ENCODE measurements around the gene ZC3HAV1.
A peak's percentile ranks its signal among the peaks of the same experiment; 100 is the strongest.
"Not testable (repeated sequence)": the region's sequence is repeated elsewhere in the genome, so short reads cannot be mapped to it uniquely, and the experiment has no call there.

The ZC3HAV1 gene

GRCh38 chr7:139109188-139109982 lies at the start of gene ZC3HAV1:
Gene ZC3HAV1 (minus strand): TSS chr7:139109720. CDS start chr7:139109331, 389 bp downstream.
- no peaks in the 10 kb centered on the region for H3K27me3 Mint-ChIP-seq
- H3K27ac Mint-ChIP-seq = peak within 1 kb of the TSS; percentile 97
- peak within 1 kb of the TSS; percentile 98 for H3K4me3 Mint-ChIP-seq
- peaks cover 46% of the 10 kb centered on the region for H3K36me3 Mint-ChIP-seq (ENCODE audit: low read depth)
- peaks cover 4% of the 10 kb centered on the region for H3K9me3 Mint-ChIP-seq
- peak; percentile 88 for DNase-seq
- peaks cover 31% of the 10 kb centered on the region for H3K4me1 Mint-ChIP-seq (ENCODE audit: low read depth)

DNA sequence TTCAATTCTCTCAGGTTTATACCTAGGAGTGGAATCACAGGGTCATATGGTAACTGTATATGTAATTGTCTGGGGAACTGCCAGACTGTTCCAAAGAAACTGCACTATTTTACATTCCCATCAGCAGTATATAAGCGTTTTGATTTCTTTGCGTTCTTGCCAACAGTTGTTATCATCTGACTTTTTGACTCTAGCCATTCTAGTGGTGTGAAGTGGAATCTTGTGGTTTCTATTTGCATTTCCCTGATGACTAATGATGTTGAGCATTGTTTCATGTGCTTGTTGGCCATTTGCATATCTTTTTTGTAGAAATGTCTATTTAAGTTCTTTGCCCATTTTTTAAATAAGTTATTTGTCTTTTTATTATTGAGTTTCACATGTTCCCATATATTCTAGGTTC lies 44.3 kb upstream of the ZC3HAV1 start:
- H3K4me3 Mint-ChIP-seq = no peak overlapping the region
- no peaks in the 10 kb centered on the region for H3K27me3 Mint-ChIP-seq
- no peak for DNase-seq
- H3K36me3 Mint-ChIP-seq (ENCODE audit: low read depth) = peaks cover 10% of the 10 kb centered on the region
- H3K9me3 Mint-ChIP-seq = no peaks in the 10 kb centered on the region
- no peak overlapping the region for H3K27ac Mint-ChIP-seq
- peaks cover 11% of the 10 kb centered on the region for H3K4me1 Mint-ChIP-seq (ENCODE audit: low read depth)

GRCh38 chr7:139152149-139152548 lies 42.6 kb upstream of the ZC3HAV1 start:
- Mint-ChIP-seq H3K27me3 (no peaks in the 10 kb centered on the region), H3K36me3 (ENCODE audit: low read depth) (peaks cover 15% of the 10 kb centered on the region), H3K9me3 (no peaks in the 10 kb centered on the region), H3K4me3 (no peak overlapping the region), H3K4me1 (ENCODE audit: low read depth) (peaks cover 11% of the 10 kb centered on the region), H3K27ac (no peak overlapping the region)
- DNase-seq = no peak

GRCh38 chr7:139139150-139139549 lies 29.6 kb upstream of the ZC3HAV1 start:
- H3K36me3 Mint-ChIP-seq (ENCODE audit: low read depth) = peaks cover 30% of the 10 kb centered on the region
- H3K4me1 Mint-ChIP-seq (ENCODE audit: low read depth) = peaks cover 7% of the 10 kb centered on the region
- no peaks in the 10 kb centered on the region for H3K27me3 Mint-ChIP-seq
- DNase-seq = no peak
- H3K4me3 Mint-ChIP-seq = no peak overlapping the region
- no peak overlapping the region for H3K27ac Mint-ChIP-seq
- H3K9me3 Mint-ChIP-seq = no peaks in the 10 kb centered on the region

- H3K27ac Mint-ChIP-seq = peak overlapping the region; percentile 72
- peaks cover 15% of the 10 kb centered on the region for H3K36me3 Mint-ChIP-seq (ENCODE audit: low read depth)
- H3K27me3 Mint-ChIP-seq = no peaks in the 10 kb centered on the region
- peak overlapping the region; percentile 79 for H3K4me3 Mint-ChIP-seq
- no peaks in the 10 kb centered on the region for H3K9me3 Mint-ChIP-seq
- DNase-seq = peak; percentile 93
- peaks cover 25% of the 10 kb centered on the region for H3K4me1 Mint-ChIP-seq (ENCODE audit: low read depth)
Observed at GRCh38 chr7:139133335-139134139, 24.0 kb upstream of the ZC3HAV1 start.

DNA sequence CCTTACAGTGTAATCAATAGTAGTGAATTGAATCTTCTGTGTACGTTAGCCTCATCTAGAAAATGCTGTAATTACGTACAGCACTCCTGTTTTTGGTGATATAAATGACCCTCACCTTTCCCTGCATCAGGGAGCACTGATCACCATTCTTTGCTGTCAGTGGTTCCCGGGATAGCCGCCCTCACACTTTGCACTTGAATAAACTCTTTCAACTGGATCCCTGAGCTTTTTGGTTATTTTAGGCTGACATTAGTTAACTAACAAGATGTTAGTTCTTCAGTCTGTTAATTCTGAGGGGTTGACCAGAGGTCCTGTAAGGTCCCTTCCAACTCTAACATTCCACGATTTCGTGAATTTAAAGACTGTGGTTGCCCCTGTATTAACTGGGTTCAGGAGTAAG lies 23.4 kb upstream of the ZC3HAV1 start:
- Mint-ChIP-seq H3K27ac (no peak overlapping the region), H3K4me3 (peak overlapping the region; percentile 79), H3K36me3 (ENCODE audit: low read depth) (peaks cover 14% of the 10 kb centered on the region), H3K4me1 (ENCODE audit: low read depth) (peaks cover 25% of the 10 kb centered on the region), H3K27me3 (no peaks in the 10 kb centered on the region), H3K9me3 (no peaks in the 10 kb centered on the region)
- no peak for DNase-seq

- peaks cover 37% of the 10 kb centered on the region for H3K4me1 Mint-ChIP-seq (ENCODE audit: low read depth)
- peaks cover 12% of the 10 kb centered on the region for H3K36me3 Mint-ChIP-seq (ENCODE audit: low read depth)
- no peak overlapping the region for H3K4me3 Mint-ChIP-seq
- no peaks in the 10 kb centered on the region for H3K9me3 Mint-ChIP-seq
- no peak overlapping the region for H3K27ac Mint-ChIP-seq
- H3K27me3 Mint-ChIP-seq = no peaks in the 10 kb centered on the region
- no peak for DNase-seq
Observed at GRCh38 chr7:139131601-139132041, 22.1 kb upstream of the ZC3HAV1 start.

GRCh38 chr7:139129814-139130213 lies 20.3 kb upstream of the ZC3HAV1 start:
- H3K4me3 Mint-ChIP-seq; H3K27me3 Mint-ChIP-seq; H3K27ac Mint-ChIP-seq; H3K9me3 Mint-ChIP-seq; H3K36me3 Mint-ChIP-seq (ENCODE audit: low read depth); DNase-seq: not testable (repeated sequence)
- H3K4me1 Mint-ChIP-seq (ENCODE audit: low read depth) = peaks cover 47% of the 10 kb centered on the region

DNA sequence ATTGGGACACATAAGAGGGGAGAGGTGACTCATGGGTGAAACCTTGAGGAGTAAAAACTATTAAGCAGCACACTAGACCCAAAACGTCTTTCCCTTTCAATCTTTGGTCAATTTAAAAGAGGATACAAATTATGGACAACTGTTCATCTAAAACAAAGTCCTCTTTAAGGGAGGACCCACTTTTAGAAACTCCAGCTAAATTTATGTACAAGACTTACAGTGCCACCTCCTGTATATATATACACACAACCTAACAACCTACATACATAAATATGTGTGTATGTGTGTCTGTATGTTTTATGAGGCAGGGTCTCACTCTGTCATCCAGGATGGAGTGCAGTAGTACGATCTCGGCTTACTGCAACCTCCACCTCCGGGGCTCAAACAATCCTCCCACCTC lies 18.1 kb upstream of the ZC3HAV1 start:
- H3K27ac Mint-ChIP-seq = no peak overlapping the region
- H3K4me1 Mint-ChIP-seq (ENCODE audit: low read depth) = peaks cover 45% of the 10 kb centered on the region
- no peaks in the 10 kb centered on the region for H3K36me3 Mint-ChIP-seq (ENCODE audit: low read depth)
- no peak overlapping the region for H3K4me3 Mint-ChIP-seq
- H3K27me3 Mint-ChIP-seq = no peaks in the 10 kb centered on the region
- H3K9me3 Mint-ChIP-seq = no peaks in the 10 kb centered on the region
- no peak for DNase-seq

DNA sequence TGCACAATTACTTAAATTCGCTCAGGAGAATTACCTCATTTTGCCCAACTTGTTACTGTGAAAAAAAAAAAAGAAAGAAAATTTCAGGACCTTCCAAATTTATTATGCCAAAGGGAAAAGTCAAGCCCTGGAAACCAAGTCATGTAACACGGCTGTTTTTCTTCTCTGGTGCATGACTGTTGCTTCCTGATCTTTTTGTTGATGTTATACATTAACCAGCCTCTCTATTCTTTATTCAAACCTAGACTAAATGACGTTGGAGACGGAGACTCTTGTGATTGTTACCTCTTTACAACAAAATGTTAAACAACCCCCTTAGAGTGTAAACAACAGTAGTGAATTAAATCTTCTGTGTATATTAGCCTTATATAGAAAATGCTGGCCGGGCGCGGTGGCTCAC lies 16.1 kb upstream of the ZC3HAV1 start:
- Mint-ChIP-seq H3K4me3 (no peak overlapping the region), H3K27me3 (no peaks in the 10 kb centered on the region), H3K27ac (no peak overlapping the region)

GRCh38 chr7:139124995-139125394 lies 15.5 kb upstream of the ZC3HAV1 start:
- H3K4me1 Mint-ChIP-seq (ENCODE audit: low read depth) = peaks cover 41% of the 10 kb centered on the region
- H3K4me3 Mint-ChIP-seq; H3K36me3 Mint-ChIP-seq (ENCODE audit: low read depth); H3K9me3 Mint-ChIP-seq; H3K27me3 Mint-ChIP-seq; H3K27ac Mint-ChIP-seq; DNase-seq: not testable (repeated sequence)

More for the DNA sequence above, 16.1 kb upstream of the ZC3HAV1 start:
- Mint-ChIP-seq H3K36me3 (ENCODE audit: low read depth) (no peaks in the 10 kb centered on the region), H3K4me1 (ENCODE audit: low read depth) (peaks cover 41% of the 10 kb centered on the region), H3K9me3 (no peaks in the 10 kb centered on the region)
- DNase-seq = no peak

GRCh38 chr7:139124084-139124914 lies 14.8 kb upstream of the ZC3HAV1 start:
- H3K4me1 Mint-ChIP-seq (ENCODE audit: low read depth) = peaks cover 44% of the 10 kb centered on the region
- no peaks in the 10 kb centered on the region for H3K9me3 Mint-ChIP-seq
- H3K27ac Mint-ChIP-seq = peak overlapping the region; percentile 66
- no peak overlapping the region for H3K4me3 Mint-ChIP-seq
- H3K36me3 Mint-ChIP-seq (ENCODE audit: low read depth) = no peaks in the 10 kb centered on the region
- no peak for DNase-seq
- H3K27me3 Mint-ChIP-seq = no peaks in the 10 kb centered on the region

GRCh38 chr7:139119486-139119849 lies 9.9 kb upstream of the ZC3HAV1 start:
- H3K4me3 Mint-ChIP-seq = peak overlapping the region; percentile 41
- H3K36me3 Mint-ChIP-seq (ENCODE audit: low read depth) = no peaks in the 10 kb centered on the region
- no peak for DNase-seq
- peak overlapping the region; percentile 77 for H3K27ac Mint-ChIP-seq
- no peaks in the 10 kb centered on the region for H3K27me3 Mint-ChIP-seq
- H3K9me3 Mint-ChIP-seq = no peaks in the 10 kb centered on the region
- H3K4me1 Mint-ChIP-seq (ENCODE audit: low read depth) = peaks cover 53% of the 10 kb centered on the region

- H3K36me3 Mint-ChIP-seq (ENCODE audit: low read depth) = no peaks in the 10 kb centered on the region
- peak overlapping the region; percentile 77 for H3K27ac Mint-ChIP-seq
- H3K27me3 Mint-ChIP-seq = no peaks in the 10 kb centered on the region
- H3K9me3 Mint-ChIP-seq = no peaks in the 10 kb centered on the region
- H3K4me3 Mint-ChIP-seq = peak overlapping the region; percentile 41
- peaks cover 48% of the 10 kb centered on the region for H3K4me1 Mint-ChIP-seq (ENCODE audit: low read depth)
- no peak for DNase-seq
Observed at GRCh38 chr7:139118805-139119485, 9.4 kb upstream of the ZC3HAV1 start.

Measured in activated T-cell treated with anti-CD3 and anti-CD28 coated beads, Interleukin-2, amount 50 U/mL, for 24 hours (primary cell).